ENCODE measurements around the gene KRTAP5-6.

The KRTAP5-6 gene

DNA sequence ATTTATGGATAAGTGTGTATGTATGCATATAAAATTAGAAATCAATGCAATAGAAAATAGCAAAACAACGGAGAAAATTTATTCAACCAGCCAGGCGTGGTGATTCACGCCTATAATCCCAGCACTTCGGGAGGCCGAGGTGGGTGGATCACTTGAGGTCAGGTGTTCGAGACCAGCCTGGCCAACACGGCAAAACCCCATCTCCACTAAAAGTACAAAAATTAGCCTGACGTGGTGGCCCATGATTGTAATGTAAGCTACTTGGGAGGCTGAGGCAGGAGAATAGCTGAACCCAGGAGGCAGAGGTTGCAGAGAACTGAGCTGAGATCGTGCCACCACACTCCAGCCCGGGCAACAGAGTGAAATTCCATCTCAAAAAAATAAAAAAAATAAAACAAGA, 5.5 kb downstream of the KRTAP5-6 start:
- no peak for DNase-seq (ENCODE audit: low read depth, low spot score)

DNA sequence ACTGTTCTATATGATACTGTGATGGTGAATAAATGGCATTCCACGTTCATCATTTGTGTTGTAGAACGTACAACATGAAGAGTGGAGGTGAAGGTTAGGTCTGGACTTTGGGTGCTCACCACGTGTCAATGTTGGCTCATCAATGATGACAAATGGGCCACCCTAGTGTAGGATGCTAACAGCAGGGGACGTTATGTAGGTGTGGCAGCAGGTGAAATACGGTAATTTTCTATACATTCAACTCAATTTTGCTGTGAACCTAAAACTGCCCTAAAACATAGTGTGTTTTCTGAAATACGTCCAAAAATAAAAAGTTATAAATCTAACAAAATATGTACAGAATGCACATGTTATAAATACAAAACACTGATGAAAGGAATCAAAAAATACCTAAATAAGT, 6.2 kb downstream of the KRTAP5-6 start:
- no peak for DNase-seq (ENCODE audit: low read depth, low spot score)

DNA sequence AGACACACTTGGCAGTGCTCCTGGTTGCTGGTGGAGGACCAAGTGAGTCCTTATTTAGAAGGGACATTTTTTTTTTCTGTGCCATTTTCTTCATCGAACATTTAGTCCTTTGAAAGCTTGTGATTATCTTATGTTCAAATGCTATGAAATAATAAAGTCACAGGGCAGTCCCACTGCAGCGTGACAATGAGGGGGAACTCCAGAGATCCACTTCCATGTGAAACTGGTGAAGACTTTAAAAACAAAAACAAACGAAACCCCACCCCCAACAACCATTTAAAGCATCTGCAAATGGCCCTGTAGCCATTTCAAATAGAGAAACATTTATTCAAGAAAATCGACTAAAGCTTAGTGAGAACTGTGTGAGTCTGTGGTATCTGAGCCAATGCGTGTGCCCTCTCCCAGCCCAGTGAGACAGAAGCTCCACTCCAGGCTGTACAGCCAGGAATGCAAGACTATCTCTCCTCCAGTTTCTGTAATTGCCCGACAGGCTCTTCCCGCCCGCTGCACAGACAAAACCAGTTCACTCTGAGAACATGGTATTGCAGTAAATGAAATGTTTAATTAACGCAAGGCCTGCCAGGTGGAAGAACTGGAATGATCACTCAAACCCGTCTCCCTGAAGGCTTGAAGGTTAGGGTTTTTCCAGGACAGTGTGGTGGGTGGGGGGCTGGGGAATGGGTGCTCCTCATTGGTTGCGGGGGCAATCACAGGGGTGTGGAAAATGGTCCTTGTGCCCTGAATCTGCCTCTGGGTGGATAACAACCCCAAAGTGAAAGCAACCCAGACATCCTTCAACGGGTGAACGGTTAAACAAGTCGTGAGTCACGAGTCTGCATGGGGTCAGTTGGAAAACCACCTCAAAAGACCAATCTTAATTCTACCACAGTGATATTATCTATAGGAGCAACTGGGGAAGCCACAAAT, 8.4 kb downstream of the KRTAP5-6 start:
- DNase-seq (ENCODE audit: low read depth, low spot score) = peak; percentile 47

DNA sequence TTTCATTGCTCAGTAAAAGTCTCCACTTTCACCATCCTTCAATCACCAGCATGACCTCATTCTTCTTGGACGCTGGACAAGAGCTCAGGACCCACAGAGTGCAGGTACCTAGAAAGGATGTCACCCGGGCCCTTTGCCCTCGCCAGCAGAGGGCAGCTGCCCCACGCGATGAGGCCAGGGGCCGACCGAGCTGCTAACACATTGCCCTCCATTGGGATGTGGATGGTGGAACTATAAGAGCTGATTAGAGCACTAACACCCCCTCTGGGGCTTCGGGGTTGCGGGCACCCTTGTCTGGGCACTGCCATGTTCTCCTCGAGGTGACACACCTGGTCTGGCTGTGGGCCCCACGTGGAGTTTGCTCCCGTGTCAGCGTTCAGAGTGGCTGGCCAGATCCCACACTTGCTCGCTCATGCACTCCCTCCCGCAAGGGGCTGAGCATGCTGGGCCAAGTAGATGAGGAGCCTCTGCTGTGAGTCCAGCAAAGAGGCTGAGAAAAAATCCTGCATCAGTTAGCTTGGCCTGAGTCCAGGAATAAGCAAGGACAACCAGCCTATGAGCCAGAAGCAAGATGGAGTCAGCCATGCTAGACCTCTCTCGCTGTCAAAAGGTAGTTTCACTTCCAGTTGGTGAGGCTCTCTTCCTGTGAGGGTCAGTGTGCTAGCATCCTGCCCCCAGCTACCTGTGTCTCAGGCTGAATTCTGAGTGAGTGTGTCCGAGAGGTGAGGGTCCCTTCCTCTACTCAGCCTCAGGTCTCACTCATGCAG, 9.8 kb downstream of the KRTAP5-6 start:
- DNase-seq (ENCODE audit: low read depth, low spot score) = no peak

DNA sequence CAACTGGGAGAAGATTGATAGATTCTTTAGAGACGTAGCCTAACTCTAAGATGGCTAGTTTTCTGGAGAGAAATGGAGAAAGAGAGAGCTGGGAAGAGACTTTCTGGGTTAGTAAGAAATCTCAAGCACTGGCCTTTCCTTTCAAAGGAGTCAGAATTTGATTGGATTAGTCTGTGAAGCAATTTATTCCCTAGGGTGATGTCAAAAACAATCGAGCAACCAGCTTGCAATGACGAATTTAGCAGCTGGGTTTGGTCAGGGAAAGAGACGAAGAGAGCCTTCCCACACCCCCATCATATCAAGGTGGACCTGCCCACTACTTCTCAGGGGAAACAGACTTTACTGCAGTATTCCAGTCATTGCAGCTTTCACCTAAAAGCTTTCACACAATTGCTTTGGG, 10.8 kb downstream of the KRTAP5-6 start:
- no peak for DNase-seq (ENCODE audit: low read depth, low spot score)

DNA sequence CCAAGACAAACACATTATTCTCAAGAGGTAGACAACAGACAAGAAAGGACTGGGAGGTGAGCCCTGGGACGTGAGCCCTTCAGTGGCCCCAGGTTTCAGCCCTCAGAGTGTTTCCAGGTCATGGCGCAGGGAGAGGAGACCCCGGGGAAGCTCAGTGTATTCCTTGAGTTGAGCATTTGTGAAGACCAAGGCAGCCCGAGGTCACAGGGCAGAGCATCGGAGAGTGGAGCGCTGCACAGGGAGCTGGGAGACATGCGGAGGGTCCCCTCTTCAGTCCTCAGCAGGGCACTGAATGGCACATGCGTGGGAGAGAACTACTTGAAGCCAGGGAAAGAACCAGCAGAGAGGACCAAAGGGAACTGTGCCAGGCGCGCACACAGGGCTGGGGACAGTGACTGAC, 11.7 kb downstream of the KRTAP5-6 start:
- no peak for DNase-seq (ENCODE audit: low read depth, low spot score)

DNA sequence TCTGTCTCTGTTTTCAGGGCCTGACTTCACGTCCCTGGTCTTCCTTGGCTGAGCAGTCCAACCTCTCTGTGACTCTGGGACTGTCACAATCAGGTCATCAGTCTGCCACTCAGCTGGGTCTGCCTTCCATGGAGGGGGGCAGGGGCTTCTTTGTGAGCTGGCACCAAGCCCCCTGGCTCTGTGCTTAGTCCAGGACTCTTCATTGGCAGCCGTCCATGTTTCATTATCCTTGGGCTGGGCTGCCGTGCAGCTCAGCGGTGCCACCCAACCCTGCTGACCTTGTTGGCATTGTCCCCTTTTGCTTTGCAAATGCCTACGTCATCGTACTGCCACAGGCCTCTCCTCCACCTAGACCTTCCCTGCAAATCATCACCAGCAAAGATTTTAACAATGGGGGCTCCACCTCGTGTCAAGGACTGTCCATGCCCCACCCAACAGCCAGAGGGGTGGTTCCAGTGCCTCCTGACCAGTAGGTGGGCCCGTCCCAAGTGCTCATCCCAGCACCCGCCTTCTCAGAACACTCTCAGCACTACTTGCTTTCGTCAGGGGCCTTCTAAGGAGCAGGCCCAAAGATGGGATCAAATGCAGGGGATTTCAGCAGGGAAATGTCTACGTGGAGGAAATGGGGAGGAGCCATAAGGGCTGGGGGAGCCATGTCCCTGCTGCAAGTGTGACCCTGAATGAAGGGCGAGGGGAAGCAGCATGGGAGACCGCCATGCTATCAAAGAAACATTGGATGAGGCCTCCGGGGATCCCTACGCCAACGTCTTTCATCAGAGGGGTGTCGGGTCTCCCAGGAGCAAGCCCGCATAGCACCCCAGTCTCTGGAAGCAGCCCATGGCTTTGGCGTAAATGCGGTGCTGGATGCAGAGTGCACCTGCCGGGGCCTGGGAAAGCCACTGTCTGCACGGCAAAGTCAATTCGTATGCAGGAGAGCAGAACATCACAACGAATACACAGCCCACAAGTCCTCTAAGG, 18.2 kb downstream of the KRTAP5-6 start:
- DNase-seq (ENCODE audit: low read depth, low spot score) = no peak

DNA sequence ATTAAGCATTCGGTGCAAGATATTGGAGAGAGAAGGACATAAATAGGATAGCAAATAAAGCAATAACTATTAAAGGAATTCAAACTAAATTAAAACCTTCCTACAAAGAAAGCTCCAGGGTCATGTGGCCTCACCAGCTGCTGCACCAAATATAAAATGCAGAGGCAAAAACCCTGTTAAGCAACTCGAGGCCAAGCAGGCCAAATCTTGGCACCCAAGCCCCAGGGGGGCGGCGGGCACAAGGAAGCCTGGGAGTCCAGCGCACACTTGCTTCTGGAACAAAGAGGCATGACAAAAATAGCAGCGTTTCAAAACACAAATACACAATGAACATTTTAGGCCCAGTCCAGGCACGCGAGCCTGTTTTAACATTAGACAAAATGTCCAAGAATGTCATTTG, 20.8 kb downstream of the KRTAP5-6 start:
- no peak for DNase-seq (ENCODE audit: low read depth, low spot score)

DNA sequence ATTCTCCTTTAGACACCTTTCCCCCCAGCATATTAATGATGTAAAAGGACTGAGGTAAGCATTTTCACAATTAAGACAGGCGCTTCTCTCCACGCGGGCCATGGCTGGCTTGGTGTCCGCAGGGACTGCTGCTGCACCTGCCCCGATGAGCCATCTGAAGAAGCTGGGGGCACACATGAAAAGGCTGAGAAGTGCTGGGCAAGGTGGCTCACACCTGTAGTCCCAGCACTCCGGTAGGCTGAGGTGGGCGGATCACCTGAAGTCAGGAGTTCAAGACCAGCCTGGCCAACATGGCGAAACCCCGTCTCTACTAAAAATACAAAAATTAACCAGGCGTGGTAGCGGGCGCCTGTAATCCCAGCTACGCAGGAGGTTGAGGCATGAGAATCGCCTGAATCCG, 21.3 kb downstream of the KRTAP5-6 start:
- no peak for DNase-seq (ENCODE audit: low read depth, low spot score)

DNA sequence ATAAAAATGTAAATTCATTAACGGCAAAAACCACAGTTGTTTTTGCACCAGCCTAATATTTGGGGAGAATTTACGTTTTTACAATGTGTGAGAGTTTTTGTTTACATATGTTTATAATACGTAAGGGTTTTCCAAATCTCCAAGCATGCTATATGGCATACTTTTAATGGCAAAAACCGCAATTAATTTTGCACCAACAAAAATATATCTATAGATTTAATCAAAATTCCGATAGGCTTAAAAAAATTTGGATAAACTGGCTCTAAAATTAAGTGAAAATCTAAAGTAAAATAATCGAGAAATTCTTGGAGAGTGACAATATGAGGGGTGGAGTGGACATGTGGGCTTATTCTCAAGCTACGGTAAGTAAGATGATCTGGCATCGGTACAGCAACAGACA, 22.8 kb downstream of the KRTAP5-6 start:
- no peak for DNase-seq (ENCODE audit: low read depth, low spot score)

DNA sequence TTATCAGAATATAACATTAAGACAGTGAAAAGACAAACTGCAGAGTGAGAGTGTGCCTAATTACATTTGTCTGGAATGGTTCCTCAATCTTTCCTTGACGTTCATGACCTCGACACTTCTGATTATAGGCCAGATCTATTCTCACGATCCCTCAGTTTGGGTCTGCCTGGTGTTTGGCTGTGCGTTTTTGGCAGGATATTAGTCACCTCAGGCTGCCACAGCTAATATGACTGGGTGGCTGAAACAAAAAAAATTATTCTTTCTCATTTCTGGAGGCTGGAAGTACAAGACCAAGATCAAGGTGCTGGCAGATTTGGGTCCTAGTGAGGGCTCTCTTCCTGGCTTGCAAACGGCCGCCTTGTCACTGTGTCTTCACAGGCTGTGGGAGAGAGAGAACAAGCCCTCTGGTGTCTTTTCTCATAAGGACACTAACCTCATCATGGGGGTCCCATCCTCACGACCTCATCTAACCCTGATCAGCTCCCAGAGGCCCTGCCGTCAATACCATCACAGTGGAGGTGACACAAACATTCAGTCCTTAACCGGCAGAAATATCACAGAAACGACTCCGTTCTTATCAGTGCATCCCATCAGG, 30.2 kb downstream of the KRTAP5-6 start:
- no peak for DNase-seq (ENCODE audit: low read depth, low spot score)

DNA sequence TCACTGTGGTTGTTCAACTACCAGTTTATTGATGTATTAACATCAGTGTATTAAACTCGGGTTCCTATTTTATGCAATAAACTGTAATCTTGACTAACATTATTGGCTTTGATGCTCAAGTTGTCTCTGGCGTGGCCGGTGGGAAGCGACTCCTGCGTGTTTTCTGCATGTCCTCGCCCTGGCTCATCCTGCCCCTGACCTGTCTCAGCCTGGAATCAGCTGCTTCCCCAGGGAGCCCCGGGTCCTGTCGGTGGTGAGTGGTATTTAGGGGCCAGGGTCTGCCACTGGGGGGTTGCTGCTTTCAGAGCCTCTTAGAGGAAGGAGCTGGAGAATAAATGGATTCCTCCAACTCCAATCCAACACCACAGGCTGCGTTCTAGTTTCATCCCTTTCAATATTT, 30.9 kb downstream of the KRTAP5-6 start:
- no peak for DNase-seq (ENCODE audit: low read depth, low spot score)

DNA sequence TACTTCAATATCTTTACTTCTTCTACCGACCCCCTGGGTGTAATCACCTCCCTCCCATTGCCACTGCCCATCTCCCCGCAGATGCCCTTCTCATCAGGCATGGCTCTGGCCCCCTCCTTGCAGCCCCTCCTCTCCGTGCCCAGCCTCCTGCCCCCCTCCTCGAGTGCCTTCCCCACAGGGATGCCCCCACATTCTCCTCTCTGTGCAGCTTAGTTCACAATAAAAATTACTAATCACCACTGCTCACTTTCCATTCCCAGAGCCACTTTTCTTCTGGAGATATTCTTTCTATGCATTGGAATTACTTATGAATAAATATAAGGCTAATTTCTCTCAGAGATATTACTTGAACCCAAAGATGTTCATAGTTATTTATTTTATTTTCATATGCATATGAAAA, 31.3 kb downstream of the KRTAP5-6 start:
- DNase-seq (ENCODE audit: low read depth, low spot score) = no peak

DNA sequence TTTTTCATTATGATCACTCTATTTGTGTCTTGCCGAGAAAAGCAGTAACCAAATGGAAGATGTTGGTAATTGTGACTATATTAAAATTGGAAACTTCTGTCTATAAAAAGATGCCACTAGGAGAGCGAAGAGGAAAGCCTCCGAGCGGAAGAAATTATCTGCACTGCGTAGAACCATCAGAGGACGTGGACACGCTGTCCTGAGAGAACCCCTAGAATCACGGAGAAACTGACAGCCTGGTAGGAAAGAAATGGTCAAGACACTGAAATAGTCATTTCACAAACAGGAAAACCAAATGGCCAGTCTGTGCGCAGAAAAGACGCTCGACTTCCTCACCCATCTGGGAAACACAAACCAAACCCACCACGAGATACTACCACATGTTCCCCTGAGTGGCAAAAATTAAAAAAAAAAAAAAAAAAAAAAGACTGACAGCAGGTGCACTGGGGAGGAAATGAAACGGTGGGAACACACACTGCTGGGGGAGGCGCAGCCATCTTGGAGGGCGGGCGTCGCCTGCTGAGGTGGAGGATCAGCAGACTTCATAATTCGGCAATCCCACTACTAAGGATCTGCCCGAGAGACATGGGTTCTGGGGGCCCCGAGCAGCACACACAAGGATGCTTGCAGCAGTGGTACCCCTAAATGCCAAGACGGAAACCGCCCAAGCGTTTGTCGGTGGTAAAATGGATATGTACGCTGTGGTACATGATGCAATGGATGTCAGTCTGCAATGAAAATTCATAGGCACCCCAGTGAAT, 32.1 kb downstream of the KRTAP5-6 start:
- no peak for DNase-seq (ENCODE audit: low read depth, low spot score)

DNA sequence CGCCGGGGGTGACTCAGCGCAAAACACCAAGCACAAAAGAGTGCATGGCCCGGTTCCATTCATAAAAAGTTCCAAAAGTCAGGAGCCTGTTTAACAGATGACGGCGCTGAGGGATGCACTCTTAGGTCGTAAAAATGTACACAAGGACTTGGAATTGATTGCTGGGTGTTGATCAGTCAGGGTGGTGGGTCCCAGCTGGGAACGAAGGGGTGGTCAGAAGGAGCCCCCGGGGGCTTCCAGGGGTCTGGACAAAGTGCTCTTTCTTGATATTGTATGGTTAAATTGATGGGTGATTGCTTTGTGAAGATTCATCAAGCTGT, 32.7 kb downstream of the KRTAP5-6 start:
- no peak for DNase-seq (ENCODE audit: low read depth, low spot score)

DNA sequence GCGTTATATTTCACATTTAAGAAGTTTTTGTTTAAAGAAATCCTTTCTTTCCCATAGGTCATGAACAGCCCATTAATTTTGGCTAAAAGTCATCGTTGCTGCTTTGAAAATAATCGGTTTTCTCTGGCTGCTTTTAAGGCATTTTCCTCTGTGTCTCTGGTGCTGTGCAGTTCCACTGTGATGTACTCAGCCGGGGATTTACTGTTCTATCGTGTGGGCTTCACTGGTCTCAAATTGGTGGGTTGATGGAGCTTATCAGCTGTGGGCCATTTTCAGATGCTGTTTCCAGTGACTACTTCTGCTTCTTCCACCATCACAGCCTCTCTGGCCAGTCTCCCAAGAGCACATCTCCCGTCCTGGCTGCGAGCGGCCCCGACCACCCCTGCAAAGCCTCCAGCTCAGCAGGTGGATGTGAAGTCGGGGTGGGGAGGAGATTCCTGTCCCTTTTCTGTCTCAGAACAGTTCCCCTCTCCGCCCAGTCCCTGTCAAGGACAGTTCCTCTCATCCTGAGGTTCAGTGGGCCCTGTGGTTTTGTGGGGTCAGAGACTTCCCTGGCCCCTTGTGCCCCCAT, 33.1 kb downstream of the KRTAP5-6 start:
- no peak for DNase-seq (ENCODE audit: low read depth, low spot score)

DNA sequence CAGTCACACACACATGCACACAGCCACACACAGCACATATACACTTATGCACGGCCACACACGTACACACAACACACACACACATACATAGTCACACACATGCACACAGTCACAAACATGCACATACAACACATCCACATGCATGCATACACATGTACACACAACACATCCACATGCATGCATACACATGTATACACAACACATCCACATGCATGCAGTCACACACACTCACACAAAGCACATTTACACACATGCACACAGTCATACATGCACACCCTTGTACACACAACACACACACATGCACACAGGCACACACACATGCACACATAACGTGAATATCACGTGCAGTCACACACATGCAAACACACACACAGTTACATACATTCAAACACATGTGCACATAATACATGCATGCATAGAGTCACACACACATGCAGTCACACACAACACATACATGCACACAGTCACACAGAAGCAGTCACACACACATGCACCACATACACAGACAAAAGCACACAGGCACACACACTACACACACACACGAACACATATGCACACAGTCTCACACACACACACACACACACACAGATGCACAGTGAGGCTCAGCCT, 34.6 kb downstream of the KRTAP5-6 start:
- DNase-seq (ENCODE audit: low read depth, low spot score) = no peak

DNA sequence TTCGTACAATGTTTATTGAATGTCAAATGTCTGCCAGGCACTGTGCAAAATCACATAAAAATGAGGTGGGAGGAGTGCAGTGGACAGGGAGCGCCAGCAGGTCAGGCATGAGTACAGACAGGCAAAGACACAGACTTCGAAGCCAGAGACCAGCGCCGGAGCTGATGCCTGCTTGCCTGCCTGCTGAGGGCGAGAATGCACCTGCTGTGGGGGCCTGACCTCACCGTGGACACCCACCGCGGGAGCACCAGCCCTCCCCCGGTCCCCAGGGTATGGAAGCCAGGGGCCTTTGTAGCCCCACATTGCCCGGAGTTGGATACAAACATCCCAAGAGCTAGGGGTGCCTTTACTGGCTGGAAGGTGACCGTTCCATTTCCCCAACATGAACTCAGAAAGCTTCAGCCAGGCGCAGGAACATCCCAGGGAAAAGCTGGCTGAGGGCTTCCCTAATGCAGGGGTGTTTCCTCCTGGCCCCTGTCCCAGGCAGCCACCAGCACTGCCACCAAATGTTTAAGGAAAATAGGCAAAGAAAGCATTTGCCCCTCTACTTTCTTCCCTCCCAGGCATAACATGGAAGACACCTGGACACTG, 35.5 kb downstream of the KRTAP5-6 start:
- peak; percentile 26 for DNase-seq (ENCODE audit: low read depth, low spot score)

DNA sequence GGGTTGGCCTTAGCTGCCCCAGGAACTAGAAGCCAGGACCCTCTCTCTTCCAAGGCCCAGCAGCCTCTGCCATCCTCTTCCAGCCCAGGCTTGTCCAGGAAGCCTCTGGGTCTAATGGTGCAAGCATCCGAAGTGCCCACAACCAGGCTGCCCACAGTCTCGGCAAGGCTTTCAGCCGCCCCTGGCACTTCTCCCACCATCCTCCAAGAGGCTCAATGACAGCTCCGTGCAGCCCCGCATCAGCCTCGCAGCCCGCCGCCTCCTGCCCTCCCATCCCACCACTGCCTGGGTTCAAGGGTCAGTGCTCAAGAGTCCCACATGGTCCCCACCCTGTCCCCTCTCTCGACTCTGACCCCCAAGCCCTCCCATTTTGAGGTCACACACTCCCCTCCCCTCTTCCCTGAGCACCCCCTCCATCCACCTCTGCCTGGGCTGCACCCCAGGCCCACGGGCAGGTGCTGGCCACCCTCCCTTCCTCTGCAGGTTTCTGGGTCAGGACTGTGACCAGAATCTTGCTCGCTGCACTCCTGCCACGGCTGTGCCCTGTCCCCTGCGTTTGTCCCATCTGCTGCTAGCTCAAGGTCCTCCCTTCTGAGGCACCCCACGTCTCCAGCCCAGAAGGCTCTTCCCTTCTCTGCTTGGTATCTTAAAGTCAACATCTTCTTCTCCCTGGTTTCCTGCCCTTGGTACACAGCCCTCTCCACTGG, 36.2 kb downstream of the KRTAP5-6 start:
- DNase-seq (ENCODE audit: low read depth, low spot score) = peak; percentile 45

All from astrocyte of the hippocampus (primary cell).